Astrocyte (in vitro differentiated cells and primary cell): ENCODE measurements around the gene AREG.

Experiments used
- CTCF ChIP-seq: IDR thresholded peaks from 2 replicates; pipeline ENCODE4 v1.5.1; 2011; ENCODE audit warnings: low read depth, mild to moderate bottlenecking, inconsistent platforms, low read length, moderate library complexity; ENCODE audit not compliant: insufficient read depth
- EZH2 ChIP-seq: IDR thresholded peaks from 2 replicates; pipeline ENCODE4 v1.6.1; 2012; ENCODE audit warnings: mild to moderate bottlenecking, low read length, inconsistent platforms; ENCODE audit not compliant: insufficient read depth

- TF ChIP-seq CTCF (no peak), EZH2 (no peak)
Observed at GRCh38 chr4:74420863-74421262, 24.1 kb upstream of the AREG start.
